Panc1 (cell line): ENCODE data around the gene EHBP1.

ENCODE experiments used
- CTCF ChIP-seq: fragments of 450-650 bp; IDR thresholded peaks from 2 replicates; pipeline ENCODE4 v1.5.1; 2017; ENCODE audit warnings: mild to moderate bottlenecking
- POLR2AphosphoS5 ChIP-seq: IDR thresholded peaks from 2 replicates; pipeline ENCODE4 v1.6.1; 2012; ENCODE audit warnings: mild to moderate bottlenecking, low read depth, low read length, moderate library complexity

- TF ChIP-seq CTCF (no peak), POLR2AphosphoS5 (no peak)
Measured at GRCh38 chr2:62785810-62786597, 80.5 kb downstream of the EHBP1 start.
